PC-3 (cell line): ENCODE data around the gene BCL2L11.

Source experiments
- CTCF ChIP-seq: fragments of 300-600 bp; sonication (generic); conservative IDR thresholded peaks from 2 replicates; pipeline ENCODE4 v1.5.1; 2017; ENCODE audit warnings: antibody characterized with exemption, low read depth, mild to moderate bottlenecking, low read length
- EZH2 ChIP-seq: fragments of 300-600 bp; sonication (generic); IDR thresholded peaks from one replicate; pipeline ENCODE4 v1.6.1; 2017; ENCODE audit warnings: antibody characterized with exemption, mild to moderate bottlenecking, low read length; ENCODE audit not compliant: unreplicated experiment
- EZH2phosphoT487 ChIP-seq: fragments of 300-600 bp; sonication (generic); IDR thresholded peaks from 2 replicates; pipeline ENCODE4 v1.6.1; 2018; ENCODE audit warnings: mild to moderate bottlenecking, antibody characterized with exemption, low read length, borderline replicate concordance

- TF ChIP-seq EZH2 (no peak), CTCF (no peak), EZH2phosphoT487 (no peak)
Measured at GRCh38 chr2:111188681-111189080, 68.0 kb downstream of the BCL2L11 start.
